Measurements from ENCODE around the gene MAPK12. TPM values are rescaled to one million over a fixed set of nuclear protein-coding genes. Genes with fewer than 3 reads are reported as not detected.

MAPK12 gene
- total RNA-seq, 2 experiments from 2014 or later, result 12.0 to 13.8 TPM

- CTCF ChIA-PET, result interaction anchor here (0.9 to 2.9 kb wide), 10 partner anchors 11 to 89 kb away, joined by 3 to 10 read pairs (median 4); partner anchors contain the start of genes MAPK12, PLXNB2 and TUBGCP6
- POLR2A ChIA-PET, result interaction anchor here (0.5 kb wide), 1 partner anchor 288 kb away, joined by 3 read pairs; no protein-coding TSS in a partner anchor
Observed at GRCh38 chr22:50272044-50272802, 10.7 kb upstream of the MAPK12 start.

GRCh38 chr22:50271519-50271970, 10.1 kb upstream of the MAPK12 start:
- ChIA-PET POLR2A (interaction anchor here (0.5 kb wide), 1 partner anchor 288 kb away, joined by 3 read pairs; no protein-coding TSS in a partner anchor), CTCF (interaction anchor here (1.0 to 2.9 kb wide), 8 partner anchors 10 to 90 kb away, joined by 3 to 10 read pairs (median 4); partner anchors contain the start of genes MAPK12 and TUBGCP6)

GRCh38 chr22:50270666-50271394, 9.3 kb upstream of the MAPK12 start:
- POLR2A ChIA-PET, result no interaction called here
- CTCF ChIA-PET, result interaction anchor here (1.7 kb wide), 1 partner anchor 10 kb away, joined by 4 read pairs; the partner anchor contains the start of gene MAPK12

GRCh38 chr22:50269970-50270665, 8.6 kb upstream of the MAPK12 start, which contains the start of gene MAPK11:
MAPK11 (minus strand) TSS chr22:50270380; CDS start chr22:50270292, 88 bp downstream.
- CTCF ChIA-PET, result no interaction called here
- POLR2A ChIA-PET, result no interaction called here

GRCh38 chr22:50269573-50269969, 8.1 kb upstream of the MAPK12 start:
- POLR2A ChIA-PET, result no interaction called here
- CTCF ChIA-PET, result no interaction called here

GRCh38 chr22:50268655-50269113, 7.2 kb upstream of the MAPK12 start:
- ChIA-PET CTCF (no interaction called here), POLR2A (no interaction called here)

GRCh38 chr22:50267591-50268390, 6.3 kb upstream of the MAPK12 start:
- ChIA-PET CTCF (interaction anchor here (1.5 kb wide), 1 partner anchor 15 kb away, joined by 6 read pairs; no protein-coding TSS in a partner anchor), POLR2A (no interaction called here)

- ChIA-PET CTCF (interaction anchor here (0.6 to 1.5 kb wide), 2 partner anchors 15 to 75 kb away, joined by 3 to 6 read pairs; no protein-coding TSS in a partner anchor), POLR2A (no interaction called here)
Observed at GRCh38 chr22:50266994-50267393, 5.5 kb upstream of the MAPK12 start.

- ChIA-PET POLR2A (no interaction called here), CTCF (interaction anchor here (0.6 to 1.5 kb wide), 4 partner anchors 9 to 405 kb away, joined by 3 read pairs; no protein-coding TSS in a partner anchor)
Observed at GRCh38 chr22:50264946-50265669, 3.6 kb upstream of the MAPK12 start.

- POLR2A ChIA-PET, result no interaction called here
- CTCF ChIA-PET, result interaction anchor here (0.6 to 2.7 kb wide), 5 partner anchors 10 to 406 kb away, joined by 3 to 9 read pairs (median 5); partner anchors contain the start of genes DENND6B and HDAC10
Observed at GRCh38 chr22:50264104-50264745, 2.7 kb upstream of the MAPK12 start.

- ChIA-PET CTCF (interaction anchor here (1.3 to 2.7 kb wide), 6 partner anchors 11 to 358 kb away, joined by 3 to 9 read pairs (median 4); partner anchors contain the start of genes DENND6B and HDAC10), POLR2A (no interaction called here)
Observed at GRCh38 chr22:50262973-50263617, 1.6 kb upstream of the MAPK12 start.

- CTCF ChIA-PET, result interaction anchor here (1.3 to 2.7 kb wide), 6 partner anchors 11 to 358 kb away, joined by 3 to 11 read pairs (median 4); partner anchors contain the start of gene DENND6B
- POLR2A ChIA-PET, result no interaction called here
Observed at GRCh38 chr22:50262460-50262911, 1.0 kb upstream of the MAPK12 start.

GRCh38 chr22:50260801-50261614, 475 bp downstream of the MAPK12 start:
- ChIA-PET POLR2A (interaction anchor here (2.1 kb wide), 1 partner anchor 10 kb away, joined by 7 read pairs; the partner anchor contains the start of gene HDAC10), CTCF (interaction anchor here (1.3 to 2.7 kb wide), 6 partner anchors 9 to 80 kb away, joined by 3 to 11 read pairs (median 6); partner anchors contain the start of gene TUBGCP6)

GRCh38 chr22:50260434-50260800, 1.1 kb downstream of the MAPK12 start:
- CTCF ChIA-PET, result interaction anchor here (1.2 to 2.2 kb wide), 6 partner anchors 8 to 81 kb away, joined by 3 to 11 read pairs (median 4); partner anchors contain the start of genes HDAC10 and TUBGCP6
- POLR2A ChIA-PET, result interaction anchor here (2.1 kb wide), 1 partner anchor 9 kb away, joined by 7 read pairs; the partner anchor contains the start of gene HDAC10

- ChIA-PET POLR2A (interaction anchor here (2.1 kb wide), 1 partner anchor 8 kb away, joined by 7 read pairs; the partner anchor contains the start of gene HDAC10), CTCF (interaction anchor here (1.2 kb wide), 1 partner anchor 8 kb away, joined by 3 read pairs; the partner anchor contains the start of gene HDAC10)
Observed at GRCh38 chr22:50259302-50259701, 2.2 kb downstream of the MAPK12 start.
